ENCODE results near the gene CEP112.

GRCh38 chr17:66002063-66002585 lies 189.8 kb downstream of the CEP112 start:
- no peak for TF ChIP-seq CTCF (IDR thresholded peaks at IDR 0.05; ENCODE audit: low read length)
- TF ChIP-seq EZH2phosphoT487 (IDR thresholded peaks at IDR 0.05; ENCODE audit: low read length), result no peak

Measured in MM.1S (cell line).